ENCODE measurements around the gene CAMTA1.

The CAMTA1 gene

GRCh38 chr1:7608628-7609305, 823.5 kb downstream of the CAMTA1 start:
- H3K4me3 ChIP-seq (ENCODE audit: low read length): no peak overlapping the region
- DNase-seq (ENCODE audit: low read depth): no peak
- TF ChIP-seq CTCF (IDR thresholded peaks at IDR 0.05; ENCODE audit: insufficient read depth, low read depth, low read length, missing control alignments): no peak

- DNase-seq (ENCODE audit: low read depth): no peak
- TF ChIP-seq CTCF (IDR thresholded peaks at IDR 0.05; ENCODE audit: insufficient read depth, low read depth, low read length, missing control alignments): no peak
- no peak overlapping the region for H3K4me3 ChIP-seq (ENCODE audit: low read length)
Measured at GRCh38 chr1:7609311-7609994, 824.2 kb downstream of the CAMTA1 start.

- no peak overlapping the region for H3K4me3 ChIP-seq (ENCODE audit: low read length)
- no peak for TF ChIP-seq CTCF (IDR thresholded peaks at IDR 0.05; ENCODE audit: insufficient read depth, low read depth, low read length, missing control alignments)
- DNase-seq (ENCODE audit: low read depth): no peak
Measured at GRCh38 chr1:7610106-7610731, 825.0 kb downstream of the CAMTA1 start.

- no peak for DNase-seq (ENCODE audit: low read depth)
- TF ChIP-seq CTCF (IDR thresholded peaks at IDR 0.05; ENCODE audit: insufficient read depth, low read depth, low read length, missing control alignments): no peak
Measured at GRCh38 chr1:7610936-7611335, 825.7 kb downstream of the CAMTA1 start.

GRCh38 chr1:7611421-7612010, 826.3 kb downstream of the CAMTA1 start:
- no peak overlapping the region for H3K4me3 ChIP-seq (ENCODE audit: low read length)
- DNase-seq (ENCODE audit: low read depth): no peak
- TF ChIP-seq CTCF (IDR thresholded peaks at IDR 0.05; ENCODE audit: insufficient read depth, low read depth, low read length, missing control alignments): no peak

More at GRCh38 chr1:7610936-7611335, 825.7 kb downstream of the CAMTA1 start:
- H3K4me3 ChIP-seq (ENCODE audit: low read length): no peak overlapping the region

GRCh38 chr1:7613106-7613850, 828.0 kb downstream of the CAMTA1 start:
- DNase-seq (ENCODE audit: low read depth): no peak
- no peak for TF ChIP-seq CTCF (IDR thresholded peaks at IDR 0.05; ENCODE audit: insufficient read depth, low read depth, low read length, missing control alignments)
- no peak overlapping the region for H3K4me3 ChIP-seq (ENCODE audit: low read length)

Data from epithelial cell of esophagus (primary cell).